Mucosa of rectum (tissue), 2 donors: ENCODE measurements around the gene MYH2.

ENCODE experiments used
- H3K27ac ChIP-seq, 2 donors: one replicate each; pipeline ENCODE4 v1.7.0; 2013; ENCODE audit warnings: inconsistent platforms in 2 of 2, low read depth in 2 of 2, low read length in 2 of 2
- H3K27me3 ChIP-seq, 2 donors: one replicate each; pipeline ENCODE4 v1.7.0; 2013; ENCODE audit warnings: low read length in 2 of 2; ENCODE audit not compliant: control insufficient read depth in 2 of 2, insufficient read depth in 2 of 2
- H3K36me3 ChIP-seq, 2 donors: one replicate each; pipeline ENCODE4 v1.7.0; 2013; ENCODE audit warnings: low read length in 2 of 2; ENCODE audit not compliant: control insufficient read depth in 2 of 2, insufficient read depth in 2 of 2
- H3K4me1 ChIP-seq, 2 donors: one replicate each; pipeline ENCODE4 v1.7.0; 2013; ENCODE audit warnings: low read length in 2 of 2, mild to moderate bottlenecking in 1 of 2; ENCODE audit not compliant: control insufficient read depth in 2 of 2, insufficient read depth in 2 of 2
- H3K4me3 ChIP-seq, 2 donors: one replicate each; pipeline ENCODE4 v1.7.0; 2013; ENCODE audit warnings: low read length in 2 of 2
- H3K9ac ChIP-seq, 2 donors: one replicate each; pipeline ENCODE4 v1.7.0; 2013; ENCODE audit warnings: low read length in 2 of 2, low read depth in 1 of 2, mild to moderate bottlenecking in 1 of 2
- H3K9me3 ChIP-seq, 2 donors: one replicate each; pipeline ENCODE4 v1.7.0; 2013; ENCODE audit warnings: low read length in 2 of 2; ENCODE audit not compliant: control insufficient read depth in 2 of 2
- donor health status: healthy.
- donor health status: Normal muscosa, but diverticular disease.

Gene MYH2

DNA sequence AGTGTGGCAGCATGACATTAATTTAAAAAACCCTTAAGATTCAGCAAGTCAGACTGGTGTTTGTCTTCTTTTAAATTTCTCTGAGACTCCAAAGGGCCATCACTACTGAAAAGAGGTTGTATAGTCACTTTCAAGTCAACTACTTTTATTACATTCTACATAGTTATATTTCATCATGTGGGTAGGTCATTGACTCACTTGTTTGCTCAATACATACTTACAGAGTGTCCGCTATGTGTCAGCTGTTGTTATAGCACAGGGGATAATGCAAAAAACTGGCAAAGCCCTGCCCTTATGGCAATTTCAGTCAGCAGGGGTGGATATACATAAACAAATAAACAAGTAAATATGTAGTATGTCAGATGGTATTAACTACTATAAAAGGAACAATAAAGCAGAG lies 77.6 kb downstream of the MYH2 start:
- Histone ChIP-seq H3K9ac (no peak overlapping the region), H3K9me3 (no peaks in the 10 kb centered on the region), H3K4me1 (no peaks in the 10 kb centered on the region), H3K27me3 (no peaks in the 10 kb centered on the region), H3K4me3 (no peak overlapping the region), H3K36me3 (no peaks in the 10 kb centered on the region), H3K27ac (no peak overlapping the region)
